Esophagus squamous epithelium (tissue), 4 donors: Measurements from ENCODE around the gene PIK3AP1.

Experiments used
- POLR2A ChIP-seq, 4 donors: fragments of 450-650 bp; IDR thresholded peaks; one replicate each; pipeline ENCODE4 v1.6.1; 2017; ENCODE audit warnings: antibody characterized with exemption in 4 of 4, mild to moderate bottlenecking in 4 of 4, moderate library complexity in 3 of 4
- TF ChIP-seq, protein P1 (sequence below), 6 experiments: fragments of 450-650 bp in 4 of 6; fragments of 200-600 bp in 2 of 6; sonication (generic) in 2 of 6; IDR thresholded peaks; one replicate each; pipeline ENCODE4 v1.5.1; 2016 to 2019; ENCODE audit warnings: antibody characterized with exemption in 6 of 6, mild to moderate bottlenecking in 4 of 6, moderate library complexity in 4 of 6

DNA sequence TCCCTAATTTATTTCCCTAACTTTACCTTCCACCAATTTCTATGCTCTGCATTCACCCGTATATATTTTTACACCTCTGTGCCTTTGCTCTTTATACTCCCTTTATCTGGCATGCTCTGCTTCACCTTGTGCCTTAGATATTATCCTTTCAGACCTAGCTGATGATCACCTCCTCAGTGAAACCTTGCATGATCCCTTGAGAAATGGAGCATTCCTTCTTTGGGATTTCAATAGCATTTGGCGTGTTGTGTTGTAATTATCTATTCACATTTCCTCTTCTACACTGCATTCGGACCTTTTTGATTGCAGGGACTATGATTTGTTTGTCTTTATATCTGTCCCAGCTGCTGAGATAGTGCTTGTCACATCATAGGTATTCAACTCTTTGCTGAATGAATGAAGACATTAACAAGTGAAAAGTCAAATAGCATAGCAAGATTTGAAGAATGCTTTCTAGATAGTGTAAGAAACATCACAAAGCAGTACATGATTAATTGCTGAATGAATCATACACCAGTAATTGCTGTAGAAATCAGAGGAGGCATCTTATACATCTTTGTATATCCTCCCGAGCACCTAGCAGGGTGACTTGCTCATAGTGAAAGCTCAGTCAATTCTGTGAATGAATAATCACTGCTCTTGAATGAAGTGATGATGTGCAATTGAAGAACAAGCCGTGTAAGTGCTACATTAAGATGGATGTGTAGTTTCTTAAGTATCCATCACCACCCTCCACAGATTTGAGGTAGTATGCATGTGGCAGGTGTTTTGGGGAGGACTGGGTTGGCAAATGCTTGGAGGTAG is 131.5 kb downstream of the PIK3AP1 start:
- TF ChIP-seq, protein P1, sequence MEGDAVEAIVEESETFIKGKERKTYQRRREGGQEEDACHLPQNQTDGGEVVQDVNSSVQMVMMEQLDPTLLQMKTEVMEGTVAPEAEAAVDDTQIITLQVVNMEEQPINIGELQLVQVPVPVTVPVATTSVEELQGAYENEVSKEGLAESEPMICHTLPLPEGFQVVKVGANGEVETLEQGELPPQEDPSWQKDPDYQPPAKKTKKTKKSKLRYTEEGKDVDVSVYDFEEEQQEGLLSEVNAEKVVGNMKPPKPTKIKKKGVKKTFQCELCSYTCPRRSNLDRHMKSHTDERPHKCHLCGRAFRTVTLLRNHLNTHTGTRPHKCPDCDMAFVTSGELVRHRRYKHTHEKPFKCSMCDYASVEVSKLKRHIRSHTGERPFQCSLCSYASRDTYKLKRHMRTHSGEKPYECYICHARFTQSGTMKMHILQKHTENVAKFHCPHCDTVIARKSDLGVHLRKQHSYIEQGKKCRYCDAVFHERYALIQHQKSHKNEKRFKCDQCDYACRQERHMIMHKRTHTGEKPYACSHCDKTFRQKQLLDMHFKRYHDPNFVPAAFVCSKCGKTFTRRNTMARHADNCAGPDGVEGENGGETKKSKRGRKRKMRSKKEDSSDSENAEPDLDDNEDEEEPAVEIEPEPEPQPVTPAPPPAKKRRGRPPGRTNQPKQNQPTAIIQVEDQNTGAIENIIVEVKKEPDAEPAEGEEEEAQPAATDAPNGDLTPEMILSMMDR (IDR thresholded peaks at IDR 0.05): no peak
- TF ChIP-seq POLR2A (IDR thresholded peaks at IDR 0.05): no peak
